HG03469 (cell line): Measurements from ENCODE around the gene MBOAT1.

ENCODE experiments used
- ATAC-seq: cut with Tn5 transposase; IDR thresholded peaks from one replicate; pipeline ENCODE4 v1.9.1; 2021; ENCODE audit warnings: mild to moderate bottlenecking, moderate library complexity, moderate number of reproducible peaks; ENCODE audit not compliant: unreplicated experiment

MBOAT1 gene

GRCh38 chr6:20058121-20058905 lies 154.0 kb downstream of the MBOAT1 start:
- no peak for ATAC-seq

GRCh38 chr6:20056350-20056992 lies 155.8 kb downstream of the MBOAT1 start:
- ATAC-seq, result no peak

- ATAC-seq, result no peak
These were observed 156.4 kb downstream of the MBOAT1 start for GRCh38 chr6:20055916-20056315.
